PC-3 (cell line): ENCODE data around the gene PGA5.

Source experiments
- EZH2 ChIP-seq: fragments of 300-600 bp; sonication (generic); IDR thresholded peaks from one replicate; pipeline ENCODE4 v1.6.1; 2017; ENCODE audit warnings: antibody characterized with exemption, mild to moderate bottlenecking, low read length; ENCODE audit not compliant: unreplicated experiment
- TF ChIP-seq, protein P1 (sequence below): fragments of 300-600 bp; sonication (generic); conservative IDR thresholded peaks from 2 replicates; pipeline ENCODE4 v1.5.1; 2017; ENCODE audit warnings: antibody characterized with exemption, low read depth, mild to moderate bottlenecking, low read length

DNA sequence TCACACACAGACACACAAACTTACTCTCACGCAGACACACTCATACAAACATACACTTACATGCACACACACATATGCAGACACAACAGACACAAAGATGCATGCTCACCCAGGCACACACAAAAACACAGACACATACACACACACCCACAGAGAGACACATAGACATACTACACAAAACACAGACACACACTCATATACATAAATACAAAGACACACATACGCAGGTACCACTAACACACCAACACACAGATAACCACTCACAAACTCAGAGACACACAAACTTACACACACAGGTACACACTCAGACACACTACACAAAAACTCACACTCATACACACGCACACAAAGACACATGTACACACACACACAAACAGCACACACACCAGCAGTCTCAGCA lies 31.8 kb downstream of the PGA5 start:
- TF ChIP-seq, protein P1, sequence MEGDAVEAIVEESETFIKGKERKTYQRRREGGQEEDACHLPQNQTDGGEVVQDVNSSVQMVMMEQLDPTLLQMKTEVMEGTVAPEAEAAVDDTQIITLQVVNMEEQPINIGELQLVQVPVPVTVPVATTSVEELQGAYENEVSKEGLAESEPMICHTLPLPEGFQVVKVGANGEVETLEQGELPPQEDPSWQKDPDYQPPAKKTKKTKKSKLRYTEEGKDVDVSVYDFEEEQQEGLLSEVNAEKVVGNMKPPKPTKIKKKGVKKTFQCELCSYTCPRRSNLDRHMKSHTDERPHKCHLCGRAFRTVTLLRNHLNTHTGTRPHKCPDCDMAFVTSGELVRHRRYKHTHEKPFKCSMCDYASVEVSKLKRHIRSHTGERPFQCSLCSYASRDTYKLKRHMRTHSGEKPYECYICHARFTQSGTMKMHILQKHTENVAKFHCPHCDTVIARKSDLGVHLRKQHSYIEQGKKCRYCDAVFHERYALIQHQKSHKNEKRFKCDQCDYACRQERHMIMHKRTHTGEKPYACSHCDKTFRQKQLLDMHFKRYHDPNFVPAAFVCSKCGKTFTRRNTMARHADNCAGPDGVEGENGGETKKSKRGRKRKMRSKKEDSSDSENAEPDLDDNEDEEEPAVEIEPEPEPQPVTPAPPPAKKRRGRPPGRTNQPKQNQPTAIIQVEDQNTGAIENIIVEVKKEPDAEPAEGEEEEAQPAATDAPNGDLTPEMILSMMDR = no peak
- no peak for TF ChIP-seq EZH2
